Trophoblast cell (in vitro differentiated cells and primary cell): ENCODE data around the gene MYEOV.

Source experiments
- DNase-seq, 2 donors: peaks; one replicate each; pipeline ENCODE4 v3.0.0-alpha.2; 2016
- H2AFZ ChIP-seq: 2 replicates; pipeline ENCODE4 v1.6.1; 2013; ENCODE audit warnings: low read length, moderate library complexity, mild to moderate bottlenecking; ENCODE audit not compliant: insufficient read depth, poor library complexity
- H2AK5ac ChIP-seq: 2 replicates; pipeline ENCODE4 v1.6.1; 2013; ENCODE audit warnings: mild to moderate bottlenecking, low read length
- H2BK120ac ChIP-seq: 2 replicates; pipeline ENCODE4 v1.6.1; 2013; ENCODE audit warnings: low read length, mild to moderate bottlenecking, moderate library complexity; ENCODE audit not compliant: insufficient read depth, poor library complexity
- H2BK12ac ChIP-seq: 2 replicates; pipeline ENCODE4 v1.6.1; 2013; ENCODE audit warnings: mild to moderate bottlenecking, low read length, moderate library complexity
- H2BK5ac ChIP-seq: 2 replicates; pipeline ENCODE4 v1.6.1; 2013; ENCODE audit warnings: low read length, low read depth, moderate library complexity, mild to moderate bottlenecking; ENCODE audit not compliant: poor library complexity
- H3K14ac ChIP-seq: 2 replicates; pipeline ENCODE4 v1.6.1; 2013; ENCODE audit warnings: mild to moderate bottlenecking, low read length
- H3K18ac ChIP-seq: 2 replicates; pipeline ENCODE4 v1.6.1; 2013; ENCODE audit warnings: mild to moderate bottlenecking, low read length
- H3K23ac ChIP-seq: 2 replicates; pipeline ENCODE4 v1.6.1; 2013; ENCODE audit warnings: low read length
- H3K27ac ChIP-seq: 2 replicates; pipeline ENCODE4 v1.5.1; 2013; ENCODE audit warnings: low read depth, mild to moderate bottlenecking, inconsistent platforms, low read length, moderate library complexity
- H3K27me3 ChIP-seq: 2 replicates; pipeline ENCODE4 v1.6.1; 2013; ENCODE audit warnings: inconsistent platforms, mild to moderate bottlenecking, low read length, moderate library complexity; ENCODE audit not compliant: insufficient read depth
- H3K36me3 ChIP-seq, 2 experiments: 1 replicate in 1 of 2; 2 replicates in 1 of 2; pipeline ENCODE4 v1.6.1; 2013; ENCODE audit warnings: low read length in 2 of 2, mild to moderate bottlenecking in 2 of 2, moderate library complexity in 1 of 2; ENCODE audit not compliant: insufficient read depth in 2 of 2, control insufficient read depth in 1 of 2
- H3K4ac ChIP-seq: 2 replicates; pipeline ENCODE4 v1.6.1; 2013; ENCODE audit warnings: low read depth, mild to moderate bottlenecking, low read length, moderate library complexity
- H3K4me1 ChIP-seq, 2 experiments: 1 replicate in 1 of 2; 2 replicates in 1 of 2; pipeline ENCODE4 v1.6.1; 2013; ENCODE audit warnings: low read length in 2 of 2, mild to moderate bottlenecking in 2 of 2, moderate library complexity in 1 of 2; ENCODE audit not compliant: insufficient read depth in 2 of 2, control insufficient read depth in 1 of 2
- H3K4me2 ChIP-seq: 2 replicates; pipeline ENCODE4 v1.6.1; 2013; ENCODE audit warnings: inconsistent platforms, mild to moderate bottlenecking, low read length, moderate library complexity
- H3K4me3 ChIP-seq: 2 replicates; pipeline ENCODE4 v1.5.1; 2013; ENCODE audit warnings: mild to moderate bottlenecking, low read depth, low read length, inconsistent platforms
- H3K79me1 ChIP-seq: one replicate; pipeline ENCODE4 v1.6.1; 2013; ENCODE audit warnings: low read length
- H3K79me2 ChIP-seq: 2 replicates; pipeline ENCODE4 v1.6.1; 2013; ENCODE audit warnings: low read length, mild to moderate bottlenecking; ENCODE audit not compliant: control insufficient read depth, insufficient read depth, poor library complexity
- H3K9ac ChIP-seq: 2 replicates; pipeline ENCODE4 v1.6.1; 2013; ENCODE audit warnings: mild to moderate bottlenecking, low read length
- H3K9me3 ChIP-seq: 2 replicates; pipeline ENCODE4 v1.6.1; 2013; ENCODE audit warnings: low read depth, mild to moderate bottlenecking, control low read depth, inconsistent platforms, low read length; ENCODE audit not compliant: insufficient read depth
- H4K12ac ChIP-seq: 2 replicates; pipeline ENCODE4 v1.6.1; 2013; ENCODE audit warnings: low read depth, mild to moderate bottlenecking, low read length, moderate library complexity
- H4K8ac ChIP-seq: 2 replicates; pipeline ENCODE4 v1.6.1; 2013; ENCODE audit warnings: low read depth, mild to moderate bottlenecking, low read length, moderate library complexity
- H4K91ac ChIP-seq: one replicate; pipeline ENCODE4 v1.6.1; 2013; ENCODE audit warnings: low read depth, mild to moderate bottlenecking, low read length, moderate library complexity
- WGBS: extraction: QIAGEN DNeasy Blood & Tissue Kit; methylation state at CpG from one replicate; pipeline ENCODE4 v1.1.7; 2013; ENCODE audit warnings: missing lambda C conversion rate; ENCODE audit not compliant: insufficient read length, insufficient coverage; ENCODE audit errors: extremely low coverage; 5-methylcytosine and 5-hydroxymethylcytosine counted together

MYEOV gene

DNA sequence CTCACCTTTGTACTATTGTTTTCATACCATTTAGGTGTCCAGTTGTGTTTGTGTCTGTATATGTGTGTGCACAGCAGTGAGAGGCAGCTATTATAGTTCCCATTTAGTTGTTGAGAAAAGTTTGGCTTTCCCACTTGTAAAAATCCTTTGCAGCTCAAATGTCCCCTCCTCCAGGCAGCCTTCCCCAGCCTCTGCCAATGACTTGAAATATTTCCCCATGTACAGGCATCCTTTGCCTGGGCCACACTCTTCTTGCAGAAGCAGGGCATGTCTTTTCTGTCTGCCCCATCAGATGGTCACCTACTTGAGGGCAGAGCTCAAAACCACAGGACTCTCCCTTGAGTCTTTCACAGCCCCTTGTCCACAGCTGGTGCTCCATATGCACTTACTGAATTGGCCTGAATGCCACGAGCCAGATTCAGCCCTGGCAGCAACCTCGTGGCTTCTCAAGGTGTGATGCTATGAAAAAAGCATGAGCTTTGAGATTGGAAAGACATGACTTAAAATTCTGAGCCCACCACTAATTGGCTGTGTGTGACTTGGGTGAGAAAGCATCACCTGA is 39.3 kb downstream of the MYEOV start:
- Histone ChIP-seq H3K9ac (no peak overlapping the region), H4K8ac (no peak overlapping the region), H3K4me3 (no peak overlapping the region), H3K27ac (no peak overlapping the region), H3K79me1 (no peaks in the 10 kb centered on the region), H3K14ac (no peak overlapping the region), H3K4me2 (no peak overlapping the region), H3K23ac (no peak overlapping the region), H3K4ac (no peak overlapping the region), H3K27me3 (no peaks in the 10 kb centered on the region), H2AK5ac (no peak overlapping the region), H3K79me2 (no peaks in the 10 kb centered on the region), H3K9me3 (no peaks in the 10 kb centered on the region), H3K4me1 (peaks cover 0 to 2% of the 10 kb centered on the region in 2 experiments), H2BK120ac (no peak overlapping the region), H4K91ac (no peak overlapping the region), H2BK5ac (no peak overlapping the region), H2BK12ac (no peak overlapping the region), H3K36me3 (no peaks in the 10 kb centered on the region), H4K12ac (no peak overlapping the region), H3K18ac (no peak overlapping the region), H2AFZ (no peak overlapping the region)
- no CpG with 5 or more reads among the region's 2 CpGs for WGBS
- no peak for DNase-seq

- no CpG with 5 or more reads among the region's 2 CpGs for WGBS
- H3K9ac ChIP-seq = no peak overlapping the region
- H4K91ac ChIP-seq = no peak overlapping the region
- no peak overlapping the region for H3K23ac ChIP-seq
- H2BK12ac ChIP-seq = no peak overlapping the region
- H2BK120ac ChIP-seq = no peak overlapping the region
- no peak overlapping the region for H3K4ac ChIP-seq
- peaks cover 0 to 2% of the 10 kb centered on the region in 2 experiments for H3K4me1 ChIP-seq
- H3K27me3 ChIP-seq = no peaks in the 10 kb centered on the region
- H2AFZ ChIP-seq = no peak overlapping the region
- no peak overlapping the region for H3K14ac ChIP-seq
- no peak overlapping the region for H3K27ac ChIP-seq
- no peaks in the 10 kb centered on the region for H3K36me3 ChIP-seq
- no peaks in the 10 kb centered on the region for H3K79me1 ChIP-seq
- no peaks in the 10 kb centered on the region for H3K9me3 ChIP-seq
- H3K79me2 ChIP-seq = no peaks in the 10 kb centered on the region
- no peak overlapping the region for H3K4me3 ChIP-seq
- no peak overlapping the region for H4K12ac ChIP-seq
- no peak overlapping the region for H3K4me2 ChIP-seq
- H2BK5ac ChIP-seq = no peak overlapping the region
- DNase-seq = no peak
- no peak overlapping the region for H2AK5ac ChIP-seq
- H3K18ac ChIP-seq = no peak overlapping the region
- no peak overlapping the region for H4K8ac ChIP-seq
Observed at GRCh38 chr11:69333879-69334278, 39.9 kb downstream of the MYEOV start.

DNA sequence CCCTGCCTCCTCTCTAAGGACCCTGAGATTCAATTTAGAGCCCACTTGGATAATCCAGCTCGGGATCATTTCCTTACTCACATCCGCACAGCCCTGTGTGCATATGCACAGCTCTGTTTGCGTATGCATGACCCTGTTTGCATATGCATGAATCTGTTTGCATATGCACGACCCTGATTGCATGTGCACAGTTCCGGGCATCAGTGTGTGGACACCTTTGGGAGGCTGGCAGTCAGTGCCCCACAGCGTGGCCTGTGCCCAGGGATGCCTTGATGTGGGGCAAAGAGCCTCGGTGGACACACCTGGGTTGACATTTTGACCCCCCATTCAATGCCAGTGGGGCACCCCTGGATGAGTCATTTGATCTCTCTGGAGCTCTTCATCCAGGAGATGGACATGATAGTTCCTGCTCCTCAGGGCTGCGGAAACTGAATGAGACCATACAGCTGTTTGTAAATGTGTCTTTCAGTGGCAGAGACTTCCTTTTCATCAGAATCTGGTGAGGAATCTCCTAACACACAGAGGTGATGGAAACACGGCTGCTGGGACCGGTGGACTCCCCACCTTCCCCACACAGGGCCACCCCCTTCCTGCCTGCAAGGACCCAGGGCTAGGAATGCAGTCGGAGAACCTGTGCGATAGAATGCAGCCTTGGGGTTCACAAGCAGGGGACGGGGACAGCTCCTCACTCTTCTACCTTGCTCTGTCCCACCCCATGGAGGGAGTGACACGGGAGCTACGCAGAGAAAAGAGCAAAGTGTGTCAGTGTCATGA is 41.2 kb downstream of the MYEOV start:
- Histone ChIP-seq H4K8ac (no peak overlapping the region), H3K79me2 (no peaks in the 10 kb centered on the region), H3K4me1 (peaks cover 0 to 2% of the 10 kb centered on the region in 2 experiments), H4K12ac (no peak overlapping the region), H2BK120ac (no peak overlapping the region), H3K4ac (no peak overlapping the region), H3K18ac (no peak overlapping the region), H3K36me3 (no peaks in the 10 kb centered on the region), H2AFZ (no peak overlapping the region), H3K4me2 (no peak overlapping the region), H3K79me1 (no peaks in the 10 kb centered on the region), H2AK5ac (no peak overlapping the region), H3K9ac (no peak overlapping the region), H2BK12ac (no peak overlapping the region), H3K27ac (no peak overlapping the region), H3K9me3 (peaks cover 5% of the 10 kb centered on the region), H3K4me3 (no peak overlapping the region), H3K27me3 (no peaks in the 10 kb centered on the region), H2BK5ac (no peak overlapping the region), H3K14ac (no peak overlapping the region), H3K23ac (no peak overlapping the region), H4K91ac (no peak overlapping the region)
- no CpG with 5 or more reads among the region's 15 CpGs for WGBS
- DNase-seq = no peak

DNA sequence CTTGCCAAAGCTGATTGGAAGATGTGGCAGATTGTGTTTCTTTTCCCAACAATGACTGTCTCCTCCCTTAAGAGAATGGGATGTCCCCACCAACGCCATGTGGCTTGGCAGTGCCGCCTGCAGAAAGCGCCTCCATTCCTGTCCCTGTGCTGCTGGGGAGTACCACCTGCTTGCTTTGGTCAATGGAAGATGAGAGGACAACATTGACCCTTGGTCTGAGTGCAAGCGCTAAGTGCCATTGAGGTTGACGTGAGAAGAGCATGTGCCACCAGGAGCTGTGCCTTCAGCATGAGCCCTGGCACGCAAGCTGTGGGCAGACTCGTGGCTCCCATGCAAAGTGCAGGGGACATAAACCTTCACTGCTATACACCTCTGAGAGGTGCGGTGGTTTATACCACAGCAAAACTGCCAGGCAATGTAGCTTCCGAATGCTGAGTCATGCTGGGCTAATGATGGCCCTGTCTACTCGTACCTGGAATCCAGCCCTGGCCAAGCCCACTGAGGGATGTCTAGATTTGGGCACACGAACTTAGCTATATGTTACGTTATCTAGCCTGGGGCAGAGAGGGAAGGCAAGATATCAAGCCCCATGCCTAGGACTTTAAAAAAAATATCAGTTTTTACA is 41.9 kb downstream of the MYEOV start:
- no peak overlapping the region for H3K18ac ChIP-seq
- no peak overlapping the region for H3K4me2 ChIP-seq
- no peaks in the 10 kb centered on the region for H3K79me2 ChIP-seq
- H3K27ac ChIP-seq = no peak overlapping the region
- H4K8ac ChIP-seq = no peak overlapping the region
- H2BK120ac ChIP-seq = no peak overlapping the region
- H2AK5ac ChIP-seq = no peak overlapping the region
- peaks cover 11% of the 10 kb centered on the region for H3K9me3 ChIP-seq
- DNase-seq = no peak
- H3K23ac ChIP-seq = no peak overlapping the region
- H2AFZ ChIP-seq = no peak overlapping the region
- H3K9ac ChIP-seq = no peak overlapping the region
- WGBS = no CpG with 5 or more reads among the region's 12 CpGs
- no peak overlapping the region for H4K12ac ChIP-seq
- no peaks in the 10 kb centered on the region for H3K36me3 ChIP-seq
- no peak overlapping the region for H2BK12ac ChIP-seq
- H3K4me3 ChIP-seq = no peak overlapping the region
- H4K91ac ChIP-seq = no peak overlapping the region
- no peaks in the 10 kb centered on the region for H3K27me3 ChIP-seq
- H3K14ac ChIP-seq = no peak overlapping the region
- H2BK5ac ChIP-seq = no peak overlapping the region
- no peaks in the 10 kb centered on the region for H3K79me1 ChIP-seq
- H3K4ac ChIP-seq = no peak overlapping the region
- H3K4me1 ChIP-seq = peaks cover 0 to 2% of the 10 kb centered on the region in 2 experiments
